ENCODE data around the gene MAST2. TPM values are rescaled to one million over a fixed set of nuclear protein-coding genes. Genes with fewer than 3 reads are reported as not detected.

The MAST2 gene
- total and polyA plus RNA-seq, 2 of the 13 experiments (the other 11 are each of a cell fraction or from before 2014, with no cell fraction given) = 15.3 to 23.0 TPM

DNA sequence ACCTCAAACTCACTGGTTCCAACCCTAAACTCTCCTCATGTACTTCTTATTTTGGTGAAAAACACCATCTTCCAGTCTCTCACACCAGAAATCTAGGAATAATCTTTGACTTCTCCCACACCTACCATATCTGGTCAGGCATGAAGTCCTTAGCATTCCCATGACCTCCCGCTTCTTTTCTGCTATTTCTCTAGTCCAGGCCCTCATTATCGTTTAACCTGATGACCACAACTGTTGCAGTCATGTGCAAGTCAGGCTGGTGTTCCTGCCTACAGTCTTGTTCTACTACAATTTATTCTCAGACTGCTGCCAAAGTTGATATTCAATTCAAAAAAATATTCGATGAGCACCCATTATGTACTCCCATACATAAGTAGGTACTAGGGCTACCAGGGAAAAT, 257.7 kb downstream of the MAST2 start (continued):
- TF ChIP-seq HMGA1 (CRISPR knock-in tag; conservative IDR thresholded peaks at IDR 0.05) (no peak), ZNF678 (CRISPR knock-in tag; IDR thresholded peaks at IDR 0.05) (no peak)

DNA sequence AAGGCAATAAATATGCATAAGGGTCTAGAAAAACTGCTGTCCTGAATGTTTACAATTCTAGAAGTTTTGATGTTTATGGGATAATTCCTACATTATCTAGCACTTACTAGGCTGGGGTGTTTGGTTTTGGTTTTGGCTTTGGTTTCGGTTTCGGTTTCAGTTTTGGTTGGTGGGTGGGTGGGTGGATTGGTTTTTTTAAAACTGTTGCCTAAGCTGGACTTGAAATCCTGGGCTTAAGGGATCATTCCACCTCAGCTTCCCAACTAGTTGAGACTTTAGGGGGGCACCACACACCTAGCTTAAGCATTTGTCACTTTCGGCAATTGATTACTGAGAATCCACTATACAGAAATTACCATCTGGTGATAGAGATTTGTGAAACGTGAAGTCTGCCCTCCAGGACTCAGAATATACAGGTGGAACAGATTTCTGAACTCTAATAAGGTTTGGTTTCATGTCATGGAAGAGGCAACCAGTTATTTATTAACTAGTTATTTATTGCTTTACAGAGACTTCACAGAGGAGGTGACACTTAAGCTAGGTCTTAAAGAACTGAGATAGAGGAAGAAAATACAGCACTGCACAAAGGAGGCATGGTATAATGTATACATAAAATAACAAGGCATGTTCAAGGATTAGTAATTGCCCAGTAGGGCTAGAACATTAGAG, 259.4 kb downstream of the MAST2 start:
- BruUV-seq (replicated peaks) = no TSS peak
- H3K4me1 ChIP-seq (ENCODE audit: insufficient read depth, low read length) = peaks cover 22% of the 10 kb centered on the region
- no peak for DNase-seq (ENCODE audit: low spot score)
- no peak overlapping the region for H3K9ac ChIP-seq (ENCODE audit: insufficient read depth, low read depth, low read length)
- ChIA-PET POLR2A (interaction anchor here (0.6 kb wide), 1 partner anchor 83 kb away, joined by 3 read pairs; no protein-coding TSS in a partner anchor), CTCF (ENCODE audit: low intra/inter-chr PET ratio, low total read pairs) (no interaction called here)
- H3K79me2 ChIP-seq (ENCODE audit: insufficient read depth, low read length) = no peaks in the 10 kb centered on the region
- intact Hi-C loops (cut with micrococcal nuclease; ENCODE audit: unreplicated experiment) = no loop called here
- H3K9me3 ChIP-seq (ENCODE audit: low read length) = no peaks in the 10 kb centered on the region
- H3K4me3 ChIP-seq (replicated peaks in 1 of 3; ENCODE audit: insufficient read depth in 1 of 3, low read depth in 2 of 3, low read length in 3 of 3) = peak overlapping the region in 1 of 3 experiments; percentile 25; a peak in 2 of 6 replicates
- H4K20me1 ChIP-seq (ENCODE audit: insufficient read depth, low read length) = no peaks in the 10 kb centered on the region
- no peak overlapping the region for H3K27ac ChIP-seq (ENCODE audit: extremely low read length, insufficient read depth, low read length)
- WGBS (ENCODE audit: low lambda C conversion rate) = 68% methylated on average over 4 of the region's 4 CpGs
- H3K27me3 ChIP-seq (ENCODE audit: control insufficient read depth in 1 of 2, insufficient read depth in 2 of 2, low read length in 2 of 2) = no peaks in the 10 kb centered on the region; a peak in 1 of 5 replicates
- TF ChIP-seq, protein P1, sequence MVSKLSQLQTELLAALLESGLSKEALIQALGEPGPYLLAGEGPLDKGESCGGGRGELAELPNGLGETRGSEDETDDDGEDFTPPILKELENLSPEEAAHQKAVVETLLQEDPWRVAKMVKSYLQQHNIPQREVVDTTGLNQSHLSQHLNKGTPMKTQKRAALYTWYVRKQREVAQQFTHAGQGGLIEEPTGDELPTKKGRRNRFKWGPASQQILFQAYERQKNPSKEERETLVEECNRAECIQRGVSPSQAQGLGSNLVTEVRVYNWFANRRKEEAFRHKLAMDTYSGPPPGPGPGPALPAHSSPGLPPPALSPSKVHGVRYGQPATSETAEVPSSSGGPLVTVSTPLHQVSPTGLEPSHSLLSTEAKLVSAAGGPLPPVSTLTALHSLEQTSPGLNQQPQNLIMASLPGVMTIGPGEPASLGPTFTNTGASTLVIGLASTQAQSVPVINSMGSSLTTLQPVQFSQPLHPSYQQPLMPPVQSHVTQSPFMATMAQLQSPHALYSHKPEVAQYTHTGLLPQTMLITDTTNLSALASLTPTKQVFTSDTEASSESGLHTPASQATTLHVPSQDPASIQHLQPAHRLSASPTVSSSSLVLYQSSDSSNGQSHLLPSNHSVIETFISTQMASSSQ (IDR thresholded peaks at IDR 0.05; ENCODE audit: low read depth) = 0 out of 2 replicates have a peak, but pooled peaks have one; percentile 44
- TF ChIP-seq, protein P1 (CRISPR knock-in tag; IDR thresholded peaks at IDR 0.05; ENCODE audit: borderline replicate concordance) = no peak
- TF ChIP-seq IRF2 (CRISPR knock-in tag; IDR thresholded peaks at IDR 0.05) = 0 out of 2 replicates have a peak, but pooled peaks have one; percentile 5
- TF ChIP-seq ASH2L (IDR thresholded peaks at IDR 0.05; ENCODE audit: insufficient read length, low read depth, low read length) = peak; percentile 25
- TF ChIP-seq, protein P2, sequence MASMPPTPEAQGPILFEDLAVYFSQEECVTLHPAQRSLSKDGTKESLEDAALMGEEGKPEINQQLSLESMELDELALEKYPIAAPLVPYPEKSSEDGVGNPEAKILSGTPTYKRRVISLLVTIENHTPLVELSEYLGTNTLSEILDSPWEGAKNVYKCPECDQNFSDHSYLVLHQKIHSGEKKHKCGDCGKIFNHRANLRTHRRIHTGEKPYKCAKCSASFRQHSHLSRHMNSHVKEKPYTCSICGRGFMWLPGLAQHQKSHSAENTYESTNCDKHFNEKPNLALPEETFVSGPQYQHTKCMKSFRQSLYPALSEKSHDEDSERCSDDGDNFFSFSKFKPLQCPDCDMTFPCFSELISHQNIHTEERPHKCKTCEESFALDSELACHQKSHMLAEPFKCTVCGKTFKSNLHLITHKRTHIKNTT (CRISPR knock-in tag; IDR thresholded peaks at IDR 0.05) = no peak
- ATAC-seq = no peak
- in situ Hi-C loops (cut with HindIII; ENCODE audit: extremely low pct_ligation_motif_present, low pct_unique_long_range_greater_than_20kb) = no loop called here
- H3K4me2 ChIP-seq (ENCODE audit: low read depth, low read length) = peak overlapping the region; percentile 54
- no peak for FAIRE-seq
- H3K36me3 ChIP-seq (replicated peaks in 1 of 2; ENCODE audit: control insufficient read depth in 1 of 2, insufficient read depth in 2 of 2, low read length in 2 of 2) = no peaks in the 10 kb centered on the region
- H2AFZ ChIP-seq (ENCODE audit: low read length) = peak overlapping the region; percentile 70

Measured in HepG2 (cell line).